Prostate gland (tissue), 2 donors: Measurements from ENCODE around the gene KBTBD3.
"Not testable (repeated sequence)": the region's sequence is repeated elsewhere in the genome, so short reads cannot be mapped to it uniquely, and the experiment has no call there.

ENCODE experiments used
- POLR2A ChIP-seq: fragments of 450-650 bp; IDR thresholded peaks from one replicate; pipeline ENCODE4 v1.6.1; 2016; ENCODE audit warnings: antibody characterized with exemption, mild to moderate bottlenecking
- POLR2AphosphoS5 ChIP-seq: sonication (generic); formaldehyde crosslinking; IDR thresholded peaks from one replicate; pipeline ENCODE4 v1.6.1; 2017; ENCODE audit warnings: antibody characterized with exemption
- TF ChIP-seq, protein P1 (sequence below), 4 experiments: fragments of 200-600 bp in 2 of 4; fragments of 450-650 bp in 2 of 4; sonication (generic) in 2 of 4; IDR thresholded peaks; 1 replicate in 3 of 4; 2 replicates in 1 of 4; pipeline ENCODE4 v1.5.1; 2016 to 2019; ENCODE audit warnings: antibody characterized with exemption in 4 of 4, mild to moderate bottlenecking in 2 of 4, moderate library complexity in 2 of 4

DNA sequence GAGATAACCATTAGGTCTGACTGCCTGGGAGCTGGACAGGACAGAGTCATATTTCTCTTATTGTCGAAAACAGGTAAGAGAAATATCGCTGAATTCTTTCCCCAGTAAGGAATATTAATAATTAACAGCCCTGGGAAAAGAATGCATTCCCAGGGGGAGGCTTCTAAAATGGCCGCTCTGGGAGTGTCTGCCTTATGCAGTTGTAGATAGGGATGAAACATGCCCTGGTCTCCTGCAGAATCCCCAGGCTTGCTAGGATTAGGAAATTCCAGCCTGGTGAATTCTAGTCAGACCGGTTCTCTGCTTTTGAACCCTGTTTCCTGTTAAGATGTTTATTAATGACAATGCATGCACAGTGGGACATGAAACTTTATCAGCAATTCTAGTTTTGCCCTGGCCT, 74.1 kb downstream of the KBTBD3 start:
- TF ChIP-seq, protein P1, sequence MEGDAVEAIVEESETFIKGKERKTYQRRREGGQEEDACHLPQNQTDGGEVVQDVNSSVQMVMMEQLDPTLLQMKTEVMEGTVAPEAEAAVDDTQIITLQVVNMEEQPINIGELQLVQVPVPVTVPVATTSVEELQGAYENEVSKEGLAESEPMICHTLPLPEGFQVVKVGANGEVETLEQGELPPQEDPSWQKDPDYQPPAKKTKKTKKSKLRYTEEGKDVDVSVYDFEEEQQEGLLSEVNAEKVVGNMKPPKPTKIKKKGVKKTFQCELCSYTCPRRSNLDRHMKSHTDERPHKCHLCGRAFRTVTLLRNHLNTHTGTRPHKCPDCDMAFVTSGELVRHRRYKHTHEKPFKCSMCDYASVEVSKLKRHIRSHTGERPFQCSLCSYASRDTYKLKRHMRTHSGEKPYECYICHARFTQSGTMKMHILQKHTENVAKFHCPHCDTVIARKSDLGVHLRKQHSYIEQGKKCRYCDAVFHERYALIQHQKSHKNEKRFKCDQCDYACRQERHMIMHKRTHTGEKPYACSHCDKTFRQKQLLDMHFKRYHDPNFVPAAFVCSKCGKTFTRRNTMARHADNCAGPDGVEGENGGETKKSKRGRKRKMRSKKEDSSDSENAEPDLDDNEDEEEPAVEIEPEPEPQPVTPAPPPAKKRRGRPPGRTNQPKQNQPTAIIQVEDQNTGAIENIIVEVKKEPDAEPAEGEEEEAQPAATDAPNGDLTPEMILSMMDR (IDR thresholded peaks at IDR 0.05): not testable (repeated sequence)
- not testable (repeated sequence) for TF ChIP-seq POLR2A, POLR2AphosphoS5
